HCT116 (cell line): ENCODE results near the gene DPM2. TPM values are rescaled to one million over a fixed set of nuclear protein-coding genes. Genes with fewer than 3 reads are reported as not detected.

Experiments used
- ATF3 ChIP-seq: IDR thresholded peaks from 2 replicates; pipeline ENCODE4 v1.6.1; 2012
- CBX3 ChIP-seq: IDR thresholded peaks from 2 replicates; pipeline ENCODE4 v1.6.1; 2012; ENCODE audit warnings: low read depth
- CEBPB ChIP-seq: IDR thresholded peaks from 2 replicates; pipeline ENCODE4 v1.6.1; 2012; ENCODE audit warnings: low read depth
- CTCF ChIP-seq, 3 experiments: fragments of 200-600 bp in 1 of 3; sonication (generic) in 1 of 3; IDR thresholded peaks in 2 of 3; conservative IDR thresholded peaks in 1 of 3; 2 replicates each; pipeline ENCODE4 v1.5.1; 2012 to 2017; ENCODE audit warnings: low read depth in 2 of 3, low read length in 2 of 3, antibody characterized with exemption in 1 of 3, borderline replicate concordance in 1 of 3, control low read depth in 1 of 3, mild to moderate bottlenecking in 1 of 3, mixed read lengths in 1 of 3, mixed run types in 1 of 3, moderate library complexity in 1 of 3; ENCODE audit not compliant: insufficient read depth in 1 of 3
- EGR1 ChIP-seq: IDR thresholded peaks from 2 replicates; pipeline ENCODE4 v1.6.1; 2012; ENCODE audit warnings: low read depth
- ELF1 ChIP-seq: IDR thresholded peaks from 2 replicates; pipeline ENCODE4 v1.6.1; 2012; ENCODE audit warnings: low read depth, borderline replicate concordance
- EZH2 ChIP-seq: fragments of 200-600 bp; sonication (generic); IDR thresholded peaks from 2 replicates; pipeline ENCODE4 v1.6.1; 2017; ENCODE audit warnings: antibody characterized with exemption, mixed run types
- EZH2phosphoT487 ChIP-seq: fragments of 200-600 bp; IDR thresholded peaks from 2 replicates; pipeline ENCODE4 v1.6.1; 2018; ENCODE audit warnings: antibody characterized with exemption, borderline replicate concordance
- FOSL1 ChIP-seq: IDR thresholded peaks from 2 replicates; pipeline ENCODE4 v1.6.1; 2012; ENCODE audit warnings: low read depth
- JUND ChIP-seq: IDR thresholded peaks from 2 replicates; pipeline ENCODE4 v1.6.1; 2012
- POLR2A ChIP-seq: IDR thresholded peaks from 2 replicates; pipeline ENCODE4 v1.7.0; 2011; ENCODE audit warnings: borderline replicate concordance; ENCODE audit not compliant: insufficient read depth, insufficient read length; ENCODE audit errors: extremely low read depth
- POLR2AphosphoS5 ChIP-seq: IDR thresholded peaks from 2 replicates; pipeline ENCODE4 v1.6.1; 2011; ENCODE audit warnings: mild to moderate bottlenecking, low read depth, low read length, moderate library complexity
- SIN3A ChIP-seq: IDR thresholded peaks from 2 replicates; pipeline ENCODE4 v1.6.1; 2012; ENCODE audit warnings: low read depth
- TCF7L2 ChIP-seq: IDR thresholded peaks from 2 replicates; pipeline ENCODE4 v1.7.0; 2011; ENCODE audit warnings: borderline replicate concordance, inconsistent platforms; ENCODE audit not compliant: insufficient read depth, insufficient read length; ENCODE audit errors: extremely low read depth
- YY1 ChIP-seq: IDR thresholded peaks from 2 replicates; pipeline ENCODE4 v1.6.1; 2011; ENCODE audit warnings: low read length, low read depth, moderate library complexity, mild to moderate bottlenecking; ENCODE audit not compliant: insufficient replicate concordance; ENCODE audit errors: extremely low read depth
- ZFX ChIP-seq: fragments of 450-650 bp; IDR thresholded peaks from 2 replicates; pipeline ENCODE4 v1.6.1; 2017
- total RNA-seq: library from RNA; stranded (reverse); gene quantifications from one replicate; pipeline ENCODE4 v1.2.1, GENCODE V29; 2021; ENCODE audit not compliant: unreplicated experiment

The DPM2 gene
- total RNA-seq, 1 experiment from 2014 or later: 54.6 TPM

- TF ChIP-seq ZFX (no peak), EZH2phosphoT487 (no peak), TCF7L2 (peak; percentile 64), CEBPB (no peak), JUND (no peak), ELF1 (no peak), POLR2A (no peak), FOSL1 (no peak), YY1 (no peak), POLR2AphosphoS5 (peak; percentile 62), CTCF (IDR thresholded peaks at IDR 0.05 in 2 of 3, conservative IDR thresholded peaks at IDR 0.05 in 1 of 3; ENCODE audit: borderline replicate concordance in 1 of 3, insufficient read depth in 1 of 3, low read depth in 2 of 3, low read length in 2 of 3) (peak in 1 of 3 experiments; percentile 14; a peak in 1 of 6 replicates), CBX3 (no peak), EGR1 (no peak), SIN3A (no peak), ATF3 (no peak), EZH2 (no peak)
Measured at GRCh38 chr9:127968042-127968441, 30.4 kb upstream of the DPM2 start (continued).
